DOHH2 (cell line): ENCODE results near the gene RING1.
A peak's percentile ranks its signal among the peaks of the same experiment; 100 is the strongest.

ENCODE experiments used
- H3F3A ChIP-seq: fragments of 200-600 bp; sonication (generic), shearing (Covaris generic); 2 replicates; pipeline ENCODE4 v1.6.0; 2016; ENCODE audit warnings: antibody characterized with exemption, mild to moderate bottlenecking; ENCODE audit not compliant: control insufficient read depth, insufficient read depth
- H3K27ac ChIP-seq: fragments of 200-600 bp; sonication (generic); 2 replicates; pipeline ENCODE4 v1.5.1; 2014; ENCODE audit warnings: low read depth, mild to moderate bottlenecking, low read length, moderate library complexity
- H3K27me3 ChIP-seq: fragments of 200-600 bp; sonication (generic); 2 replicates; pipeline ENCODE4 v1.6.1; 2014; ENCODE audit warnings: mild to moderate bottlenecking, low read length, mixed read lengths; ENCODE audit not compliant: control insufficient read depth
- H3K36me3 ChIP-seq: fragments of 200-600 bp; sonication (generic); 2 replicates; pipeline ENCODE4 v1.6.1; 2014; ENCODE audit warnings: mild to moderate bottlenecking, low read length, moderate library complexity, mixed read lengths; ENCODE audit not compliant: control insufficient read depth
- H3K4me1 ChIP-seq: fragments of 200-600 bp; sonication (generic); 2 replicates; pipeline ENCODE4 v1.6.1; 2014; ENCODE audit warnings: mild to moderate bottlenecking, low read length, mixed read lengths; ENCODE audit not compliant: control insufficient read depth
- H3K4me2 ChIP-seq: fragments of 200-600 bp; sonication (generic); 2 replicates; pipeline ENCODE4 v1.6.0; 2014; ENCODE audit warnings: mild to moderate bottlenecking, low read length, moderate library complexity
- H3K4me3 ChIP-seq: fragments of 200-600 bp; sonication (generic); 2 replicates; pipeline ENCODE4 v1.5.1; 2014; ENCODE audit warnings: mild to moderate bottlenecking, low read length, mixed read lengths
- H3K79me2 ChIP-seq: fragments of 200-600 bp; sonication (generic); 2 replicates; pipeline ENCODE4 v1.6.1; 2014; ENCODE audit warnings: mild to moderate bottlenecking, low read length, mixed read lengths; ENCODE audit not compliant: control insufficient read depth
- H3K9me2 ChIP-seq: fragments of 200-600 bp; sonication (generic); replicated peaks from 2 replicates; pipeline ENCODE4 v1.6.1; 2014; ENCODE audit warnings: mild to moderate bottlenecking, low read length, mixed read lengths; ENCODE audit not compliant: control insufficient read depth
- H3K9me3 ChIP-seq: fragments of 200-600 bp; sonication (generic); 2 replicates; pipeline ENCODE4 v1.6.1; 2014; ENCODE audit warnings: antibody characterized with exemption, low read length, mixed read lengths; ENCODE audit not compliant: control insufficient read depth, insufficient read depth
- H4K20me1 ChIP-seq: fragments of 200-600 bp; sonication (generic); 2 replicates; pipeline ENCODE4 v1.6.0; 2014; ENCODE audit warnings: low read depth, mild to moderate bottlenecking, antibody characterized with exemption, low read length, moderate library complexity; ENCODE audit not compliant: control insufficient read depth, insufficient read depth
- EZH2phosphoT487 ChIP-seq: fragments of 200-600 bp; sonication (generic); IDR thresholded peaks from 2 replicates; pipeline ENCODE4 v1.6.1; 2017; ENCODE audit warnings: borderline replicate concordance, mild to moderate bottlenecking, antibody characterized with exemption, low read length, moderate library complexity, mixed read lengths
- TF ChIP-seq, protein P1 (sequence below): fragments of 200-600 bp; sonication (generic); IDR thresholded peaks from one replicate; pipeline ENCODE4 v1.5.1; 2014; ENCODE audit warnings: antibody characterized with exemption, mild to moderate bottlenecking, low read depth, low read length; ENCODE audit not compliant: poor library complexity, severe bottlenecking

Gene RING1

DNA sequence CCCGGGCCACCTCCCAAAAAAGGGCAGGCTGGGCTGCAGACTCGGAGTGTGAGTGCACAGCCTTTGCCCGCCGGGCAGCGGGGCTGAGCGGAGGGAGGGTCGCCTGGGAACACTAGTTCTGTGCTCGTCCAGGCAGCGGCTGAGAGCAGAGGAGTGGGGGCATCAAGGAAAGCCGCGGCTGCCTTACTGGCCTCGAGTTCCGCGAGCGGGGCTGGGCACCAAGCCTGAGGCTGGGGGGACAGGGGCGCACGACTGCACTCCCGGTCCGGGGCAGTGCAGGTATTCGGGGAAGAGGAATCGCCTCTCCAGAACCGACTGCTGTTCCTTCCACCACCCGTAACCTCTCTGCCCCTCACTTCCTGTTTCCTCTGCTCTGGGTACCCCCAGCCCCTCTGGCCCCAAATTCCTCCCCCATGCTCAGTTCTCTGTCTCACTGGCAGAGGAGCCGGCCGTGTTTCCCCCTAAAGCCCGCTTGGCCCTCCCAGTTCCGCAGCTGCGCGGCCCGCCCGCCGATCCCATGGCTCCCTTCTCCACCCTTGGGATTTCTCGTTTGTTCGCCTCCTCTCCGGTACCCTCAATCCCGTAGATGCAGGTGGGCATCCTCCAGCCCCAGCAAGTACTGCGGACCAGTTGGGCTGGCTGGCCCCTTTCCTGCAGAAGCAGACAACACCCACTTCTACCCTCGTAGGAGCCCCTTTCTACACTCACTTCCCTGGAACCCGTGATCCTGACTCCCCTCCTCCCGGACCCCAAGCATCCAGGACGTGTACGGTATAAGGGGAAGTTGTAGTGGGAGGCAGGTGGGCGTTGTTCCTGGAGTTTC is 5.1 kb downstream of the RING1 start:
- Histone ChIP-seq H3K9me2 (no peaks in the 10 kb centered on the region), H3K4me3 (peak overlapping the region; percentile 35), H4K20me1 (no peaks in the 10 kb centered on the region; the same call in 1 of the 2 replicates), H3K27me3 (peaks cover 25% of the 10 kb centered on the region), H3K9me3 (no peaks in the 10 kb centered on the region), H3K4me1 (peaks cover 22% of the 10 kb centered on the region), H3K79me2 (peaks cover 6% of the 10 kb centered on the region; the same call in 1 of the 2 replicates), H3F3A (peaks cover 11% of the 10 kb centered on the region), H3K36me3 (peaks cover 11% of the 10 kb centered on the region), H3K4me2 (peak overlapping the region; percentile 55), H3K27ac (no peak overlapping the region)
- TF ChIP-seq, protein P1, sequence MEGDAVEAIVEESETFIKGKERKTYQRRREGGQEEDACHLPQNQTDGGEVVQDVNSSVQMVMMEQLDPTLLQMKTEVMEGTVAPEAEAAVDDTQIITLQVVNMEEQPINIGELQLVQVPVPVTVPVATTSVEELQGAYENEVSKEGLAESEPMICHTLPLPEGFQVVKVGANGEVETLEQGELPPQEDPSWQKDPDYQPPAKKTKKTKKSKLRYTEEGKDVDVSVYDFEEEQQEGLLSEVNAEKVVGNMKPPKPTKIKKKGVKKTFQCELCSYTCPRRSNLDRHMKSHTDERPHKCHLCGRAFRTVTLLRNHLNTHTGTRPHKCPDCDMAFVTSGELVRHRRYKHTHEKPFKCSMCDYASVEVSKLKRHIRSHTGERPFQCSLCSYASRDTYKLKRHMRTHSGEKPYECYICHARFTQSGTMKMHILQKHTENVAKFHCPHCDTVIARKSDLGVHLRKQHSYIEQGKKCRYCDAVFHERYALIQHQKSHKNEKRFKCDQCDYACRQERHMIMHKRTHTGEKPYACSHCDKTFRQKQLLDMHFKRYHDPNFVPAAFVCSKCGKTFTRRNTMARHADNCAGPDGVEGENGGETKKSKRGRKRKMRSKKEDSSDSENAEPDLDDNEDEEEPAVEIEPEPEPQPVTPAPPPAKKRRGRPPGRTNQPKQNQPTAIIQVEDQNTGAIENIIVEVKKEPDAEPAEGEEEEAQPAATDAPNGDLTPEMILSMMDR: no peak
- TF ChIP-seq EZH2phosphoT487: no peak

- Histone ChIP-seq H3K4me2 (peak overlapping the region; percentile 55), H3K27me3 (peaks cover 29% of the 10 kb centered on the region), H3K4me3 (peak overlapping the region; percentile 35; the same call in 1 of the 2 replicates)
Measured at GRCh38 chr6:33213989-33214335, 5.7 kb downstream of the RING1 start.

GRCh38 chr6:33215271-33216116 is 7.2 kb downstream of the RING1 start:
- Histone ChIP-seq H3K4me1 (peaks cover 13% of the 10 kb centered on the region), H3K27me3 (peaks cover 29% of the 10 kb centered on the region), H3K9me2 (no peaks in the 10 kb centered on the region), H3K9me3 (no peaks in the 10 kb centered on the region), H4K20me1 (no peaks in the 10 kb centered on the region; the same call in 1 of the 2 replicates), H3K27ac (no peak overlapping the region), H3F3A (peaks cover 3% of the 10 kb centered on the region; the same call in 1 of the 2 replicates), H3K79me2 (no peaks in the 10 kb centered on the region), H3K4me3 (no peak overlapping the region), H3K36me3 (peaks cover 3% of the 10 kb centered on the region), H3K4me2 (no peak overlapping the region)
- TF ChIP-seq EZH2phosphoT487: no peak
- TF ChIP-seq, protein P1: no peak

More at GRCh38 chr6:33213989-33214335, 5.7 kb downstream of the RING1 start:
- Histone ChIP-seq H3K36me3 (peaks cover 11% of the 10 kb centered on the region), H4K20me1 (no peaks in the 10 kb centered on the region; the same call in 1 of the 2 replicates), H3K9me3 (no peaks in the 10 kb centered on the region), H3K79me2 (peaks cover 4% of the 10 kb centered on the region; the same call in 1 of the 2 replicates), H3K4me1 (peaks cover 18% of the 10 kb centered on the region), H3K27ac (no peak overlapping the region), H3F3A (peaks cover 9% of the 10 kb centered on the region), H3K9me2 (no peaks in the 10 kb centered on the region)
- TF ChIP-seq, protein P1: no peak
- no peak for TF ChIP-seq EZH2phosphoT487
